Epithelial cell of esophagus (primary cell): ENCODE measurements around the gene UPF3A.

Experiments used
- DNase-seq: peaks from one replicate; pipeline ENCODE4 v3.0.0; 2010; ENCODE audit warnings: low read depth
- H3K4me3 ChIP-seq: 2 replicates; pipeline ENCODE4 v1.5.1; 2011; ENCODE audit warnings: mild to moderate bottlenecking, low read length, control low read depth
- CTCF ChIP-seq: IDR thresholded peaks from 2 replicates; pipeline ENCODE4 v1.5.1; 2011; ENCODE audit warnings: low read depth, mild to moderate bottlenecking, low read length, control low read depth, inconsistent platforms; ENCODE audit not compliant: insufficient read depth; ENCODE audit errors: missing control alignments

Gene UPF3A

DNA sequence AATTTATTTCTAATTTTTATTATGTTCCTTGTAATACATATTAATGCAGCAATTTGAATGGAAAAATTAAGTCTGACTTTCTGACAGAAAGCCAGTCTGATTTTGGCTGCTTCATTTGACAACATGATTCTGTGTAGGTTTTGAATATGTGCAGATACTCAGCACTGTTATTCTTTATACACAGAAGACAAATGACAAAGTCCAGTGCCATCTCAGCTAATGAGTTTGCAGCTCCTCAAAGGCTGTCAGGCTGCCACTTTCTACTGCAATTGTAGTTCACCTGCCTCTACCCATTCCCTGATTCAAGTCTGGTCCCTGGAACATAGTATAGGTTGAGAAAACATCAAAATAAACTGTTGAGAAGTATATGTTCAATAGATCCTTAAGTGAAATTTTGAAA is 30.0 kb downstream of the UPF3A start:
- no peak for TF ChIP-seq CTCF

GRCh38 chr13:114311908-114312307 is 30.5 kb downstream of the UPF3A start:
- H3K4me3 ChIP-seq, result no peak overlapping the region
- no peak for DNase-seq

More for the DNA sequence above, 30.0 kb downstream of the UPF3A start:
- no peak for DNase-seq
- no peak overlapping the region for H3K4me3 ChIP-seq

GRCh38 chr13:114313061-114313860 is 31.9 kb downstream of the UPF3A start:
- peak; percentile 31 for DNase-seq
- TF ChIP-seq CTCF, result no peak
- peak overlapping the region; percentile 64 for H3K4me3 ChIP-seq

More at GRCh38 chr13:114311908-114312307, 30.5 kb downstream of the UPF3A start:
- no peak for TF ChIP-seq CTCF

- peak; percentile 96 for DNase-seq
- TF ChIP-seq CTCF, result no peak
- H3K4me3 ChIP-seq, result peak within 1 kb of the TSS; percentile 64
These were observed 32.9 kb downstream of the UPF3A start, which contains the start of gene CHAMP1 for GRCh38 chr13:114314074-114314912. CHAMP1 (plus strand) TSS chr13:114314503; CDS start chr13:114323843, 9,340 bp downstream.

GRCh38 chr13:114315074-114315785 is 33.8 kb downstream of the UPF3A start:
- peak overlapping the region; percentile 64 for H3K4me3 ChIP-seq
- DNase-seq, result no peak
- TF ChIP-seq CTCF, result no peak

GRCh38 chr13:114318624-114319023 is 37.2 kb downstream of the UPF3A start:
- DNase-seq, result no peak
- no peak overlapping the region for H3K4me3 ChIP-seq
- no peak for TF ChIP-seq CTCF
